HepG2 (cell line): ENCODE results near the gene TICAM2.

Experiments
- ELF1 ChIP-seq: sonication (generic); formaldehyde crosslinking; IDR thresholded peaks from 2 replicates; pipeline ENCODE4 v1.4.0; 2020; ENCODE audit warnings: missing genetic modification reagents
- HNF4A ChIP-seq: sonication (generic); formaldehyde crosslinking; IDR thresholded peaks from 2 replicates; pipeline ENCODE4 v1.4.0; 2020; ENCODE audit warnings: missing genetic modification reagents
- JUND ChIP-seq: sonication (generic); formaldehyde crosslinking; IDR thresholded peaks from 2 replicates; pipeline ENCODE4 v1.8.0; 2022; ENCODE audit warnings: mild to moderate bottlenecking, missing genetic modification reagents
- MXI1 ChIP-seq: IDR thresholded peaks from 3 replicates; pipeline ENCODE4 v1.6.1; 2012; ENCODE audit warnings: low read depth, low read length, inconsistent platforms, borderline replicate concordance
- NCOA2 ChIP-seq: sonication (generic); formaldehyde crosslinking; IDR thresholded peaks from 2 replicates; pipeline ENCODE4 v1.8.0; 2022; ENCODE audit warnings: inconsistent platforms
- NR2C2 ChIP-seq: sonication (generic); formaldehyde crosslinking; IDR thresholded peaks from 2 replicates; pipeline ENCODE4 v1.4.0; 2020; ENCODE audit warnings: missing genetic modification reagents, mild to moderate bottlenecking, moderate library complexity, borderline replicate concordance
- NR2F6 ChIP-seq, 2 experiments: IDR thresholded peaks; 2 replicates each; pipeline ENCODE4 v1.6.1; 2016; ENCODE audit warnings: antibody characterized with exemption in 1 of 2, mild to moderate bottlenecking in 1 of 2
- REST ChIP-seq, 2 experiments: IDR thresholded peaks; 2 replicates each; pipeline ENCODE4 v1.6.1; 2011 to 2012; ENCODE audit warnings: low read length in 2 of 2, borderline replicate concordance in 1 of 2, low read depth in 1 of 2, mild to moderate bottlenecking in 1 of 2, moderate library complexity in 1 of 2
- SRSF1 ChIP-seq: fragments of 200-400 bp; formaldehyde crosslinking; optimal IDR thresholded peaks from 2 replicates; pipeline ENCODE3; 2017; ENCODE audit warnings: mild to moderate bottlenecking, low read depth, low read length, moderate library complexity
- TAF15 ChIP-seq: fragments of 200-400 bp; formaldehyde crosslinking; IDR thresholded peaks from one replicate; pipeline ENCODE4 v1.6.1; 2018; ENCODE audit warnings: mild to moderate bottlenecking, low read depth, low read length; ENCODE audit not compliant: poor library complexity, severe bottlenecking
- TBP ChIP-seq: sonication (generic); formaldehyde crosslinking; IDR thresholded peaks from 2 replicates; pipeline ENCODE4 v1.5.0; 2020; ENCODE audit warnings: missing genetic modification reagents
- ZNF280D ChIP-seq: sonication (generic); formaldehyde crosslinking; IDR thresholded peaks from 2 replicates; pipeline ENCODE4 v1.5.1; 2020; ENCODE audit warnings: mild to moderate bottlenecking, missing genetic modification reagents
- ZNF614 ChIP-seq: IDR thresholded peaks from 2 replicates; pipeline ENCODE4 v1.6.1; 2018; ENCODE audit warnings: missing biosample characterization, missing genetic modification reagents, inconsistent platforms, borderline replicate concordance
- ZNF777 ChIP-seq: sonication (generic); formaldehyde crosslinking; IDR thresholded peaks from 2 replicates; pipeline ENCODE4 v1.4.0; 2020; ENCODE audit warnings: missing genetic modification reagents

- no peak for TF ChIP-seq ZNF614 (CRISPR knock-in tag)
- no peak for TF ChIP-seq ELF1
- no peak for TF ChIP-seq REST (IDR thresholded peaks at IDR 0.05; ENCODE audit: borderline replicate concordance in 1 of 2, low read depth in 1 of 2, low read length in 2 of 2)
- no peak for TF ChIP-seq ZNF280D
- TF ChIP-seq NR2C2, result no peak
- TF ChIP-seq MXI1, result no peak
- no peak for TF ChIP-seq NR2F6 (IDR thresholded peaks at IDR 0.05)
- no peak for TF ChIP-seq NR2F6 (CRISPR knock-in tag; IDR thresholded peaks at IDR 0.05)
- no peak for TF ChIP-seq HNF4A
- TF ChIP-seq SRSF1, result no peak
- TF ChIP-seq JUND, result no peak
- no peak for TF ChIP-seq NCOA2 (CRISPR knock-in tag)
- TF ChIP-seq TAF15, result no peak
- TF ChIP-seq ZNF777 (CRISPR knock-in tag), result no peak
- no peak for TF ChIP-seq TBP (CRISPR knock-in tag)
Measured at GRCh38 chr5:115530426-115530825, 71.9 kb downstream of the TICAM2 start.
